HEK293 (cell line): ENCODE data around the gene ART1.
A peak's percentile ranks its signal among the peaks of the same experiment; 100 is the strongest.

Experiments
- CTCF ChIA-PET: fragments of 350-600 bp; formaldehyde crosslinking; extraction: SDS; loops from one replicate; lab custom pipeline; 2021; ENCODE audit warnings: antibody characterized with exemption; lab: Yijun Ruan, JAX
- POLR2A ChIA-PET: fragments of 300-600 bp; formaldehyde crosslinking; extraction: SDS; loops from one replicate; lab custom pipeline; 2020; ENCODE audit warnings: antibody characterized with exemption, inconsistent platforms; lab: Yijun Ruan, JAX
- H3K27ac ChIP-seq: fragments of 200-500 bp; sonication (Bioruptor generic); 2 replicates; pipeline ENCODE4 v1.5.1; 2014; ENCODE audit warnings: low read depth, low read length, control low read depth, inconsistent platforms; ENCODE audit errors: extremely low read depth
- H3K36me3 ChIP-seq, 2 experiments: fragments of 200-500 bp in 1 of 2; sonication (Bioruptor generic) in 1 of 2; 1 replicate in 1 of 2; 2 replicates in 1 of 2; pipeline ENCODE4 v1.5.1; 2014 to 2017; ENCODE audit warnings: inconsistent platforms in 2 of 2, low read length in 2 of 2; ENCODE audit not compliant: control insufficient read depth in 2 of 2, insufficient read depth in 1 of 2
- H3K4me1 ChIP-seq: fragments of 200-500 bp; sonication (Bioruptor generic); 2 replicates; pipeline ENCODE4 v1.5.1; 2014; ENCODE audit warnings: mild to moderate bottlenecking, low read length, inconsistent platforms; ENCODE audit not compliant: control insufficient read depth, insufficient read depth
- H3K4me3 ChIP-seq: 2 replicates; pipeline ENCODE4 v1.5.1; 2011; ENCODE audit warnings: low read depth, mild to moderate bottlenecking, control low read depth, low read length, moderate library complexity
- H3K9me3 ChIP-seq: fragments of 200-500 bp; sonication (Bioruptor generic); 2 replicates; pipeline ENCODE4 v1.5.1; 2014; ENCODE audit warnings: low read depth, low read length, inconsistent platforms; ENCODE audit not compliant: control insufficient read depth, insufficient read depth
- GLIS1 ChIP-seq: fragments of 450-650 bp; formaldehyde crosslinking; IDR thresholded peaks from 2 replicates; pipeline ENCODE4 v1.5.1; 2016; ENCODE audit warnings: missing biosample characterization, missing genetic modification characterization
- KLF10 ChIP-seq: fragments of 450-650 bp; IDR thresholded peaks from 2 replicates; pipeline ENCODE4 v1.5.1; 2018; ENCODE audit warnings: missing biosample characterization, mild to moderate bottlenecking, missing genetic modification characterization
- OSR2 ChIP-seq: fragments of 450-650 bp; formaldehyde crosslinking; IDR thresholded peaks from 2 replicates; pipeline ENCODE4 v1.5.1; 2016; ENCODE audit warnings: missing biosample characterization, missing genetic modification characterization
- SCRT1 ChIP-seq: fragments of 450-650 bp; formaldehyde crosslinking; IDR thresholded peaks from 2 replicates; pipeline ENCODE4 v1.5.1; 2016; ENCODE audit warnings: missing biosample characterization, missing genetic modification characterization, borderline replicate concordance
- SETDB1 ChIP-seq: IDR thresholded peaks from one replicate; pipeline ENCODE4 v1.6.1; 2017; ENCODE audit warnings: mild to moderate bottlenecking, low read length, moderate library complexity, mixed read lengths; ENCODE audit not compliant: insufficient read length
- ZBTB1 ChIP-seq: fragments of 450-650 bp; formaldehyde crosslinking; IDR thresholded peaks from 2 replicates; pipeline ENCODE4 v1.5.1; 2016; ENCODE audit warnings: missing biosample characterization, missing genetic modification characterization
- ZNF175 ChIP-seq: fragments of 450-650 bp; formaldehyde crosslinking; IDR thresholded peaks from 2 replicates; pipeline ENCODE4 v1.5.1; 2016; ENCODE audit warnings: missing biosample characterization, missing genetic modification characterization
- ZNF501 ChIP-seq: fragments of 450-650 bp; formaldehyde crosslinking; IDR thresholded peaks from 2 replicates; pipeline ENCODE4 v1.5.1; 2016; ENCODE audit warnings: missing biosample characterization, missing genetic modification characterization
- ZNF558 ChIP-seq: fragments of 450-650 bp; formaldehyde crosslinking; IDR thresholded peaks from 2 replicates; pipeline ENCODE4 v1.5.1; 2016; ENCODE audit warnings: missing biosample characterization, missing genetic modification characterization
- ZNF610 ChIP-seq: fragments of 450-650 bp; formaldehyde crosslinking; IDR thresholded peaks from 2 replicates; pipeline ENCODE4 v1.5.1; 2016; ENCODE audit warnings: missing biosample characterization, missing genetic modification characterization, borderline replicate concordance
- ZNF701 ChIP-seq: fragments of 450-650 bp; formaldehyde crosslinking; IDR thresholded peaks from 2 replicates; pipeline ENCODE4 v1.5.1; 2016; ENCODE audit warnings: missing biosample characterization, missing genetic modification characterization
- ZNF777 ChIP-seq: fragments of 450-650 bp; formaldehyde crosslinking; IDR thresholded peaks from 2 replicates; pipeline ENCODE4 v1.5.1; 2017; ENCODE audit warnings: missing biosample characterization, missing genetic modification characterization, borderline replicate concordance
- ZSCAN30 ChIP-seq: fragments of 450-650 bp; IDR thresholded peaks from 2 replicates; pipeline ENCODE4 v1.5.1; 2018; ENCODE audit warnings: missing biosample characterization, mild to moderate bottlenecking, missing genetic modification characterization, moderate library complexity
- TF ChIP-seq, protein P1 (sequence below): fragments of 450-650 bp; formaldehyde crosslinking; IDR thresholded peaks from 2 replicates; pipeline ENCODE4 v1.5.1; 2016; ENCODE audit warnings: missing biosample characterization, missing genetic modification characterization
- TF ChIP-seq, protein P2 (sequence below): fragments of 450-650 bp; IDR thresholded peaks from 2 replicates; pipeline ENCODE4 v1.5.1; 2018; ENCODE audit warnings: missing biosample characterization, missing genetic modification characterization
- TF ChIP-seq, protein P3 (sequence below): fragments of 450-650 bp; formaldehyde crosslinking; IDR thresholded peaks from 2 replicates; pipeline ENCODE4 v1.5.1; 2016; ENCODE audit warnings: missing biosample characterization, missing genetic modification characterization
- TF ChIP-seq, protein P4 (sequence below): fragments of 450-650 bp; formaldehyde crosslinking; IDR thresholded peaks from 2 replicates; pipeline ENCODE4 v1.5.1; 2016; ENCODE audit warnings: missing biosample characterization, missing genetic modification characterization
- TF ChIP-seq, protein P5 (sequence below): fragments of 450-650 bp; formaldehyde crosslinking; conservative IDR thresholded peaks from 2 replicates; pipeline ENCODE4 v1.5.1; 2016; ENCODE audit warnings: low read depth, missing biosample characterization, missing genetic modification characterization
- TF ChIP-seq, protein P6 (sequence below): fragments of 450-650 bp; formaldehyde crosslinking; optimal IDR thresholded peaks from 2 replicates; pipeline ENCODE3; 2016; ENCODE audit warnings: missing biosample characterization, mild to moderate bottlenecking, missing genetic modification characterization

The ART1 gene

DNA sequence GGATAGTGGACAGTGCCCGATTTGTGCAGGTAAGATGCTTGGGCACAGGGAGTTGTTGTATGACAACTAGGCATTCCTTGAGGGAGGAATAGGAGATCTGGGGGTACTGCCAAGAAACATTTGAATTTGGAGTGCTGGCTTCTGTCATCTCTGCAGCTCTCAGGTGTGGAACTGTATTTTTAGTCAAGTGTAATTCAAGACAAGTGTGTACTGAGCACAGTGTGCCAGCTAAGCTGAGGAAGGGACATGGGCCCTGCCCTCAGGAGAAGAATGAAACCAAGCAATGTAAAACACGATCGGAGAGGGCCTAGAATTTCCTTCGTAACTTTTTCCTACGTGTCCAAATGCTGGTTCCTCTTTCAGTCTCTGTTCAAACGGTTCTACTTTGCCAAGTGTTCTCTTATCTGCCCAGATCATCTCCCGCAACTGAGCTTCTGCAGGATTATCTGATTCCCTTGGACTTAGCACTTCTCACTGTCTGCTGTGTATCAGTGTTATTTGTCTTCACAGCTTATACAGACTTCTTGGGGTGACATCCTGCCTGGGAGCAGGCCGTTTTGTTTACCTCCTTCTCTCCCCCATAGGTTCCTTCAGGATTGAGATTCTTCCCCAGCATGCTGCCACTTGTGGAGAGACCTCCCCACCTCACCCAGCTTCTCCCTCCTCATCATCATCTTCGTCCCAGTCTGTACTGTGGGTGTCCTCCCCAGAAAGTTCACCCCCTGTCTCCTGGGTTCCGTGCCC, 30.8 kb upstream of the ART1 start:
- H3K27ac ChIP-seq, result no peak overlapping the region
- ChIA-PET POLR2A (interaction anchor here (0.6 kb wide), 1 partner anchor 179 kb away, joined by 3 read pairs; no protein-coding TSS in a partner anchor), CTCF (interaction anchor here (1.5 kb wide), 1 partner anchor 195 kb away, joined by 5 read pairs; the partner anchor contains the start of gene PGAP2)
- no peaks in the 10 kb centered on the region for H3K36me3 ChIP-seq
- no peaks in the 10 kb centered on the region for H3K9me3 ChIP-seq
- H3K4me1 ChIP-seq, result no peaks in the 10 kb centered on the region
- no peak overlapping the region for H3K4me3 ChIP-seq
- TF ChIP-seq, protein P1, sequence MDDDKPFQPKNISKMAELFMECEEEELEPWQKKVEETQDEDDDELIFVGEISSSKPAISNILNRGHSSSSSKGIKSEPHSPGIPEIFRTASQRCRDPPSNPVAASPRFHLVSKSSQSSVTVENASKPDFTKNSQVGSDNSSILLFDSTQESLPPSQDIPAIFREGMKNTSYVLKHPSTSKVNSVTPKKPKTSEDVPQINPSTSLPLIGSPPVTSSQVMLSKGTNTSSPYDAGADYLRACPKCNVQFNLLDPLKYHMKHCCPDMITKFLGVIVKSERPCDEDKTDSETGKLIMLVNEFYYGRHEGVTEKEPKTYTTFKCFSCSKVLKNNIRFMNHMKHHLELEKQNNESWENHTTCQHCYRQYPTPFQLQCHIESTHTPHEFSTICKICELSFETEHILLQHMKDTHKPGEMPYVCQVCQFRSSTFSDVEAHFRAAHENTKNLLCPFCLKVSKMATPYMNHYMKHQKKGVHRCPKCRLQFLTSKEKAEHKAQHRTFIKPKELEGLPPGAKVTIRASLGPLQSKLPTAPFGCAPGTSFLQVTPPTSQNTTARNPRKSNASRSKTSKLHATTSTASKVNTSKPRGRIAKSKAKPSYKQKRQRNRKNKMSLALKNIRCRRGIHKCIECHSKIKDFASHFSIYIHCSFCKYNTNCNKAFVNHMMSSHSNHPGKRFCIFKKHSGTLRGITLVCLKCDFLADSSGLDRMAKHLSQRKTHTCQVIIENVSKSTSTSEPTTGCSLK (tag by site-specific recombination), result no peak
- TF ChIP-seq, protein P2, sequence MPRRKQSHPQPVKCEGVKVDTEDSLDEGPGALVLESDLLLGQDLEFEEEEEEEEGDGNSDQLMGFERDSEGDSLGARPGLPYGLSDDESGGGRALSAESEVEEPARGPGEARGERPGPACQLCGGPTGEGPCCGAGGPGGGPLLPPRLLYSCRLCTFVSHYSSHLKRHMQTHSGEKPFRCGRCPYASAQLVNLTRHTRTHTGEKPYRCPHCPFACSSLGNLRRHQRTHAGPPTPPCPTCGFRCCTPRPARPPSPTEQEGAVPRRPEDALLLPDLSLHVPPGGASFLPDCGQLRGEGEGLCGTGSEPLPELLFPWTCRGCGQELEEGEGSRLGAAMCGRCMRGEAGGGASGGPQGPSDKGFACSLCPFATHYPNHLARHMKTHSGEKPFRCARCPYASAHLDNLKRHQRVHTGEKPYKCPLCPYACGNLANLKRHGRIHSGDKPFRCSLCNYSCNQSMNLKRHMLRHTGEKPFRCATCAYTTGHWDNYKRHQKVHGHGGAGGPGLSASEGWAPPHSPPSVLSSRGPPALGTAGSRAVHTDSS (tag by site-specific recombination), result peak; percentile 60

DNA sequence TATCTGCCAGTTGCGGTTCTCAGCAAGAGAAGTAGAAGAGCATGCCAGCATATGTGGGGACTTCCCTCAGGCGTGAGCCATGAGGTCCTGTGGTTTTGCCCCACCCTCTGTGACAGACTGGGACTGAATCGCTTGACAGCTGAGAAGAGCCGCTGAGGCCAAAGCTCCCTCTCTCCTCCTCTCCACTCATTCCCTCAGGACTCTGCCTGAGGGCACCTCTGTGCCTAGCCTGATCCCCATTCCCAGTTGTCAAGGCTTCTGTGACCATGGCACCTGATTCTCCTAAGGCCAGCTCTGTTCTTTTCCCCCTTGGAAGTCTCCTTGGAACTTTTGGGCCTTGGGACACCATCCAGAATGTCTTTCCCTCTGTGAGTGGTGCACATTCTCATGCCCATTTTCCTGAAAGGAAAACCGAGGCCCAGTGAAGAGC, 30.2 kb upstream of the ART1 start:
- ChIA-PET POLR2A (no interaction called here), CTCF (interaction anchor here (0.9 to 1.5 kb wide), 3 partner anchors 18 to 194 kb away, joined by 3 to 5 read pairs (median 4); partner anchors contain the start of gene PGAP2)
- Histone ChIP-seq H3K9me3 (no peaks in the 10 kb centered on the region), H3K27ac (no peak overlapping the region), H3K36me3 (no peaks in the 10 kb centered on the region), H3K4me1 (no peaks in the 10 kb centered on the region), H3K4me3 (no peak overlapping the region)
- TF ChIP-seq ZNF501, result no peak
- no peak for TF ChIP-seq ZNF558 (tag by site-specific recombination)
- TF ChIP-seq SETDB1, result no peak
- no peak for TF ChIP-seq GLIS1 (tag by site-specific recombination)
- TF ChIP-seq, protein P3, sequence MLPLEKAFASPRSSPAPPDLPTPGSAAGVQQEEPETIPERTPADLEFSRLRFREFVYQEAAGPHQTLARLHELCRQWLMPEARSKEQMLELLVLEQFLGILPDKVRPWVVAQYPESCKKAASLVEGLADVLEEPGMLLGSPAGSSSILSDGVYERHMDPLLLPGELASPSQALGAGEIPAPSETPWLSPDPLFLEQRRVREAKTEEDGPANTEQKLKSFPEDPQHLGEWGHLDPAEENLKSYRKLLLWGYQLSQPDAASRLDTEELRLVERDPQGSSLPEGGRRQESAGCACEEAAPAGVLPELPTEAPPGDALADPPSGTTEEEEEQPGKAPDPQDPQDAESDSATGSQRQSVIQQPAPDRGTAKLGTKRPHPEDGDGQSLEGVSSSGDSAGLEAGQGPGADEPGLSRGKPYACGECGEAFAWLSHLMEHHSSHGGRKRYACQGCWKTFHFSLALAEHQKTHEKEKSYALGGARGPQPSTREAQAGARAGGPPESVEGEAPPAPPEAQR (tag by site-specific recombination), result no peak
- no peak for TF ChIP-seq ZNF777 (tag by site-specific recombination)
- TF ChIP-seq OSR2, result no peak
- TF ChIP-seq KLF10 (tag by site-specific recombination), result no peak
- no peak for TF ChIP-seq ZNF701 (tag by site-specific recombination)
- TF ChIP-seq ZNF175 (tag by site-specific recombination), result no peak
- TF ChIP-seq ZNF610 (tag by site-specific recombination), result no peak
- TF ChIP-seq SCRT1 (tag by site-specific recombination), result no peak
- TF ChIP-seq ZBTB1 (tag by site-specific recombination), result no peak
- TF ChIP-seq, protein P4, sequence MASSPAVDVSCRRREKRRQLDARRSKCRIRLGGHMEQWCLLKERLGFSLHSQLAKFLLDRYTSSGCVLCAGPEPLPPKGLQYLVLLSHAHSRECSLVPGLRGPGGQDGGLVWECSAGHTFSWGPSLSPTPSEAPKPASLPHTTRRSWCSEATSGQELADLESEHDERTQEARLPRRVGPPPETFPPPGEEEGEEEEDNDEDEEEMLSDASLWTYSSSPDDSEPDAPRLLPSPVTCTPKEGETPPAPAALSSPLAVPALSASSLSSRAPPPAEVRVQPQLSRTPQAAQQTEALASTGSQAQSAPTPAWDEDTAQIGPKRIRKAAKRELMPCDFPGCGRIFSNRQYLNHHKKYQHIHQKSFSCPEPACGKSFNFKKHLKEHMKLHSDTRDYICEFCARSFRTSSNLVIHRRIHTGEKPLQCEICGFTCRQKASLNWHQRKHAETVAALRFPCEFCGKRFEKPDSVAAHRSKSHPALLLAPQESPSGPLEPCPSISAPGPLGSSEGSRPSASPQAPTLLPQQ (tag by site-specific recombination), result no peak
- TF ChIP-seq, protein P5, sequence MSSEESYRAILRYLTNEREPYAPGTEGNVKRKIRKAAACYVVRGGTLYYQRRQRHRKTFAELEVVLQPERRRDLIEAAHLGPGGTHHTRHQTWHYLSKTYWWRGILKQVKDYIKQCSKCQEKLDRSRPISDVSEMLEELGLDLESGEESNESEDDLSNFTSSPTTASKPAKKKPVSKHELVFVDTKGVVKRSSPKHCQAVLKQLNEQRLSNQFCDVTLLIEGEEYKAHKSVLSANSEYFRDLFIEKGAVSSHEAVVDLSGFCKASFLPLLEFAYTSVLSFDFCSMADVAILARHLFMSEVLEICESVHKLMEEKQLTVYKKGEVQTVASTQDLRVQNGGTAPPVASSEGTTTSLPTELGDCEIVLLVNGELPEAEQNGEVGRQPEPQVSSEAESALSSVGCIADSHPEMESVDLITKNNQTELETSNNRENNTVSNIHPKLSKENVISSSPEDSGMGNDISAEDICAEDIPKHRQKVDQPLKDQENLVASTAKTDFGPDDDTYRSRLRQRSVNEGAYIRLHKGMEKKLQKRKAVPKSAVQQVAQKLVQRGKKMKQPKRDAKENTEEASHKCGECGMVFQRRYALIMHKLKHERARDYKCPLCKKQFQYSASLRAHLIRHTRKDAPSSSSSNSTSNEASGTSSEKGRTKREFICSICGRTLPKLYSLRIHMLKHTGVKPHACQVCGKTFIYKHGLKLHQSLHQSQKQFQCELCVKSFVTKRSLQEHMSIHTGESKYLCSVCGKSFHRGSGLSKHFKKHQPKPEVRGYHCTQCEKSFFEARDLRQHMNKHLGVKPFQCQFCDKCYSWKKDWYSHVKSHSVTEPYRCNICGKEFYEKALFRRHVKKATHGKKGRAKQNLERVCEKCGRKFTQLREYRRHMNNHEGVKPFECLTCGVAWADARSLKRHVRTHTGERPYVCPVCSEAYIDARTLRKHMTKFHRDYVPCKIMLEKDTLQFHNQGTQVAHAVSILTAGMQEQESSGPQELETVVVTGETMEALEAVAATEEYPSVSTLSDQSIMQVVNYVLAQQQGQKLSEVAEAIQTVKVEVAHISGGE (tag by site-specific recombination), result no peak
- TF ChIP-seq ZSCAN30 (tag by site-specific recombination), result no peak
- TF ChIP-seq, protein P6, sequence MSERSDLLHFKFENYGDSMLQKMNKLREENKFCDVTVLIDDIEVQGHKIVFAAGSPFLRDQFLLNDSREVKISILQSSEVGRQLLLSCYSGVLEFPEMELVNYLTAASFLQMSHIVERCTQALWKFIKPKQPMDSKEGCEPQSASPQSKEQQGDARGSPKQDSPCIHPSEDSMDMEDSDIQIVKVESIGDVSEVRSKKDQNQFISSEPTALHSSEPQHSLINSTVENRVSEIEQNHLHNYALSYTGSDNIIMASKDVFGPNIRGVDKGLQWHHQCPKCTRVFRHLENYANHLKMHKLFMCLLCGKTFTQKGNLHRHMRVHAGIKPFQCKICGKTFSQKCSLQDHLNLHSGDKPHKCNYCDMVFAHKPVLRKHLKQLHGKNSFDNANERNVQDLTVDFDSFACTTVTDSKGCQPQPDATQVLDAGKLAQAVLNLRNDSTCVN (tag by site-specific recombination), result no peak
